GM18868 (cell line): ENCODE data around the gene LRRC8C.
"Not testable (repeated sequence)": the region's sequence is repeated elsewhere in the genome, so short reads cannot be mapped to it uniquely, and the experiment has no call there.

Experiments used
- ATAC-seq: cut with Tn5 transposase; IDR thresholded peaks from one replicate; pipeline ENCODE4 v1.9.1; 2021; ENCODE audit warnings: mild to moderate bottlenecking, moderate library complexity; ENCODE audit not compliant: unreplicated experiment

Gene LRRC8C

GRCh38 chr1:89607586-89608318 lies 25.2 kb upstream of the LRRC8C start:
- ATAC-seq = no peak

DNA sequence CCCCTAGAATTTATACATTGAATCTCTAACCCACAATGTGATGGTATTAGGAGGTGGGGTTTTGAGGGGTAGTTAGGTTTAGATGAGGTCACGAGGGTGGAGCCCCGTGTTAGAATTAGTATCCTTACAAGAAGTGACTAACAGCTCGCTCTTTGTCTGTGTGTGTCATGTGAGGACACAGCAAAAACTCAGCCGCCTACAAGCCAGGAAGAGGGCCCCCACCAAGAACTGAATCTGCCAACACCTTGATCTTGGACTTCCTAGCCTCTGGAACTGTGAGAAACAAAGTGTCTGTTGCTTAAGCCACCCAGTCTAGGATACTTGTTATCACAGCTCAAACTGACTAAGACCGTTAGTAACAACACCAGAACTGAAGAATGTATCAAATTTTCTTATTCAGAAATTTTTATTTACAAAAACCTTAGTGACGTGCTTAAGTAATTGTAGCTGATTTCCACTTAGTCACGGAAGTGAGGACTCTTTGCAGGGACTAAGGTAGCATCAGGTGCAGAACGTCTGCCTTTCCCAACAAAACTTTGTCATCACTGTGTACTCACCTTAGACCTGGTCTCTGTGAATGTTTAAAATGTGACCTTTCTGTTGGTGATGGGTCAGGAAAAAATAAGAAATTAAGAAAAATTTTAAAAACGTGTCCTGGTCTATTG lies 24.5 kb upstream of the LRRC8C start:
- no peak for ATAC-seq

DNA sequence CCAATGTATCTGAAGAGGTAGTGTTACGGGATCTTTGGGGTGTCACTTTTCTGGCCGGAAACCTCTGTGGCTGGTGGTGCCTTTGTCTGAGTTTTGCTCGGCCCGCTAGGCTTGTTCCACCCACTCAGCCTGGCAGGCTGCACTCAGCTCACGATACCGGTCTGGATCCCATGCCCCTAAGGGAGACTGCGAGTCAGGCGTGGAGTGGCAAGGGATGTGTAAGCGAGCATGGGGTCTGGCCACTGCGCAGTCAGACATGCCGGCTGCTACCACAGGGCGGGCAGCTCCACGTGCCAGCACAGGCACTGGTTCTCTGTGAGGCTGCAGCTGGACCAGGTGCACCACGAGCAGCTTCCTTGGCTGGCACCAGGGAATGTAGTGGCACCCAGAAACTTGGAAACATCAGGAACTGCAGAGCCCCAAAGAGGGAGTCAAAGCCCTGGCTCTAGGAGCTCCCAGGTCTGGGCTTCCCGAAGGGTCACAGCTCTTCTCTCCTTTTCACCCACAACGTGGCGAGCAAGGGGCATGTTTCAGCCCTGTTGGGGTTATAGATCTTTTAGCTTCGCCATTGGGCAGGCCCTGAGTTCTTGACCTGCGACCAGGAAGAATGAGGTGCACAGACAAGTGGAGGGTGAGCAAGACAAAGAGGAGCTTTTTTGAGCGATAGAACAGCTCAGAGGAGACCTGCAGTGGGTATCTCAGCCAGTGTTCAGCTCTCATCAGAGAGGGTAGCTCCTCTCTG lies 23.8 kb upstream of the LRRC8C start:
- no peak for ATAC-seq

GRCh38 chr1:89609781-89610456 lies 23.0 kb upstream of the LRRC8C start:
- no peak for ATAC-seq

DNA sequence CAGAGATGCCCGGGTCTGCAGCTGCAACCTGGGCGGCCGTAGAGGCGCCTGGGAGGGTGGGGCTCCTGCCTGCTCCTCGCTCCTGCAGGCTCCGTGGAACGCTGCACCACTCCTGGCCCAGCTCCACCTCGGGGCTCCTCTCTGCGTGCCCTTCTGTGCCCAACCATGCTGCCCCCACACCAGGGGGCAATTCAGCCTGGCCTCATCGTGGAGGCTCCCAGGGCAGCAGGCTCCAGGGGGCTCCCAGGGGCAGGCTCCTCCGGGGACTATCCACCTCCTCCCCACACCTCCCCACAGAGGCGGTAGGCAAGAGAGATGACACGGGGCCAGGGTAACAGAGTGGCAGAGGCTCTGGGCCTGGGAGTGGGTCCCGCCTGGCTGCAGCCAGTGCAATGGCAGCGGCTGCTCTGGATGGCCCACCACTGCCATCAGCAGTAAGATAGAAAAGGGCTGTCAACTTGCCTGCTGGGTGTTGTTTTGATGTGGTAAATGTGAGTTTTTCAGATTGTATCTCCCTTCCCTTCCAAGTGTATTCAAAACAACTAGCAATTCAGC lies 22.4 kb upstream of the LRRC8C start:
- no peak for ATAC-seq

- peak; percentile 95 for ATAC-seq
Measured at GRCh38 chr1:89611721-89612120, 21.2 kb upstream of the LRRC8C start.

DNA sequence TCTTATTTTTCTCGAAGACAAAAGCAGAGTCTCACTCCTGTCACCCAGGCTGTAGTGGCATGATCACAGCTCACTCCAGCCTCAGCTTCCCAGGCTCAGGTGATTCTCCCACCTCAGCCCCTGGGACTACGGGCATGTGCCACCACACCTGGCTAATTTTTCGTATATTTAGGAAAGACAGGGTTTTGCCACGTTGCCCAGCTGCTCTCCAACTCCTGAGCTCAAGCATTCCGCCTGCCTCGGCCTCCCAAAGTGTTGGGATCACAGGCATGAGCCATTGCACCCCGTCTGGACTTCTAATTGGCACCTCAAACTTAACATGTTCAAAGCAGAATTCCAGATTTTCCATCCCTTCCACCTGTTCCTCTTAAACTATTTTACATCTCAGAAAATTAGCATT lies 19.0 kb upstream of the LRRC8C start:
- ATAC-seq = no peak

DNA sequence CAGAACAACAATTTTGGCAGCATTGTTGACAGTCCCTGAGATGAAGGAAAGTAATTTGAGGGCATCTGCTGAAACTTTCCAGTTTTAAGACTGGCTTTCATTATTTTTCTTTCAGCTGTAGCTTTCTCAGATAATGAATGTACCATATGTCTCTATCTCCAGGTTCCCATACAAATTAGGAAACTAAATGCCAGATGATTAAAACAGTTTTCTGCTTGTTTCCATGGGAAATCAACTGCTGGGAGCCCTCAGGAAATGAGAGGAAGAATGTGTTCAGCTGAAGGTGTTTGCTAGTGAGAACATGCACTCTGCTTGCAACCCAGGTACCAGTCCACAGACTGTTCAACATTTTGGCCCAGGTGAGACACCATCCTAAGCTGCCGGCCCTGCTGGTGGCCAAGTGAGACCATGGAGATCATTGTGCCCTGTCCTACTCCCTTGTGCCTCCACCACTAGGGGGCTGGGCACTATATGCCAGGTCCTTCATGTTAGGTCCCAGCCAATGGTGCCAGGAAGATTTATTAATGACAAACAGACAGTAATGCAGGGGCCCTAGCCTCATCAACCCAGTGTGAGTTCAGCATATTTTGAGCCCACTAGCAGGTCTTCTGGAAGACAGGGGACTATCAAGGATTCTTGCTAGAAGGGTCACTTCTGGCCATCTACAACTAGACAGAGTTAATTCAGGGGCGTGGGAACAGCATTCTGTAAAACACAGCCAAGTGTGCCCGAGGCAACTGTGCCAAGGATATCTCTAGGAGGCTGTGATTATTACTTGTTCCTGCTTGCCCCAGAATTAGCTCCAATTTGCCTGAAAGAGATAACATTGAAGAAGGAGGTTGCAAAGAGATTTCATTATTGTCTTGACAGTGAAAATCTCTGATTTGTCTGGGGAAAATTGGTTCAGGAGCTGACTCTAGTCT lies 17.0 kb upstream of the LRRC8C start:
- no peak for ATAC-seq

- no peak for ATAC-seq
Measured at GRCh38 chr1:89616844-89617627, 15.9 kb upstream of the LRRC8C start.

- no peak for ATAC-seq
Measured at GRCh38 chr1:89620664-89621063, 12.3 kb upstream of the LRRC8C start.

DNA sequence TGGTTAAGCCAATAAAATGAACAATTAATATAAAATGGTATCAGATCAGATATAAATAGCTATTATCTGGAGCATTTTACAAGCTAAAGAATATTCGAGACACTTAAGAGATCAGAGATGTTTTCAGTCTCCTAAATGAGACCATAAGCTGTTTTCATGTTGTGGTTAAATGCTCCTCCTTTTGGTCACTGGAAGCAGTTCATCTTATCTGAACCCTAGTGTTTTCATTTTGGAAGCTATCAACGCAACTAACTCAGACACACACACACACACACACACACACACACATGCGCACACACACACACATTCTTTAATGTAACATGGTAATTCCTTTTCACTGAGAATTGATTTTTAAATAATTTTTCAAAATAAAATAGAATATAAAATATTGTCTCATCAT lies 10.0 kb upstream of the LRRC8C start:
- no peak for ATAC-seq

- no peak for ATAC-seq
Measured at GRCh38 chr1:89624314-89624713, 8.6 kb upstream of the LRRC8C start.

- no peak for ATAC-seq
Measured at GRCh38 chr1:89624715-89625323, 8.1 kb upstream of the LRRC8C start.

DNA sequence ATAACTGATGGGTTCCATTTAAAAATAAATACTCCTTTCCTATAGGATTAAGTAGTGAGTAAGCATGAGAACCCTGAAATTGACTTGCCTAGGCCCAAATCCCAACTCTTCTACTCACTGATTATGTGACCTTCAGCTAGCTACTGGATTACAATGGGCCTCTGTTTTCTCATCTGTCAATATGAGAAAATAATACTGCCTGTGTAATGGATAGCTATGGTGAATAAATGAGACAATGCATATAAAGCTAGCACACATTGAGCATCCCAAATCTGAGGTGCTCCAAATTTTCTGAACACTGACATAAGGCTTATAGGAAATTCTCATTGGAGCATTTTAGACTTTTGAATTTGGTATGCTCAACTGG lies 5.3 kb upstream of the LRRC8C start:
- ATAC-seq = no peak

- ATAC-seq = no peak
Measured at GRCh38 chr1:89629146-89629545, 3.8 kb upstream of the LRRC8C start.

- ATAC-seq = not testable (repeated sequence)
Measured at GRCh38 chr1:89629600-89629999, 3.3 kb upstream of the LRRC8C start.

DNA sequence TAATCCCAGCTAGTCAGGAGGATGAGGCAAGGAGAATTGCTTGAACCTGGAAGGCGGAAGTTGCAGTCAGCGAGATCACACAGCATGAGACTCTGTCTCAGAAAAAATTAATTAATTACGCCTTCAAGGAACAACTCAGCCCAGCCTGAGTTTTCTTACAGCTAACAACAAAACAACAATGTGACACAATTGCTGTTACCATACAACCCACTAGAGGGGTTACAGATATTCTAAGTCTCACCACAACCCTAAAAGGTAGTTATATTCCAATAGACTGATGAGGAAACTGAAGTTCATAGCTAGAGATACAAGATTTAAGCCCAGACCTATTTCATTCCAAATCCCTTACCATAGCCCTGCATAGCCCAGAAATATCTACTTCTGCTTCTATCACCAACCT lies 2.9 kb upstream of the LRRC8C start:
- ATAC-seq = no peak

- ATAC-seq = no peak
Measured at GRCh38 chr1:89631816-89632656, 884 bp upstream of the LRRC8C start.
